ENCODE results near the gene BARHL1. TPM values are rescaled to one million over a fixed set of nuclear protein-coding genes. Genes with fewer than 3 reads are reported as not detected.

Gene BARHL1
- total and polyA plus RNA-seq, 2 donors (not counting 3 experiments of a cell fraction or from before 2014, with no cell fraction given): not detected

- peaks cover 0 to 7% of the 10 kb centered on the region in 2 experiments for H3K36me3 ChIP-seq (ENCODE audit: control insufficient read depth in 2 of 2, extremely low read depth in 1 of 2, insufficient read depth in 2 of 2, low read length in 2 of 2)
- H3K79me2 ChIP-seq (ENCODE audit: control insufficient read depth, insufficient read depth, low read length): no peaks in the 10 kb centered on the region
- dilution Hi-C loops (cut with MboI; ENCODE audit: extremely low pct_ligation_motif_present, low sequenced_read_pairs): no loop called here
- H3K27me3 ChIP-seq (ENCODE audit: control insufficient read depth in 2 of 2, insufficient read depth in 2 of 2, low read length in 2 of 2): peaks cover 11 to 12% of the 10 kb centered on the region in 2 experiments
- H3K4me3 ChIP-seq (replicated peaks in 1 of 3; ENCODE audit: insufficient read depth in 1 of 3, low read depth in 1 of 3, low read length in 3 of 3): no peak overlapping the region
- H2AFZ ChIP-seq (ENCODE audit: low read depth, low read length): no peak overlapping the region
- DNase-seq (ENCODE audit: low read depth, low spot score) (no peak), FAIRE-seq (no peak)
- no peaks in the 10 kb centered on the region for H3K4me1 ChIP-seq (ENCODE audit: control insufficient read depth, extremely low read depth, insufficient read depth, low read length)
- intact Hi-C loops (cut with micrococcal nuclease): no loop called here
- H4K20me1 ChIP-seq (replicated peaks; ENCODE audit: control insufficient read depth, extremely low read depth, insufficient read depth, low read length): no peaks in the 10 kb centered on the region
- no peak for TF ChIP-seq POLR2AphosphoS5 (IDR thresholded peaks at IDR 0.05; ENCODE audit: insufficient read depth, low read depth, low read length)
- TF ChIP-seq GATA2 (IDR thresholded peaks at IDR 0.05; ENCODE audit: insufficient read depth, insufficient read length, low read depth, low read length): no peak
- TF ChIP-seq FOS (IDR thresholded peaks at IDR 0.05; ENCODE audit: borderline replicate concordance, insufficient read depth, low read length): no peak
- no peak for TF ChIP-seq MAX (IDR thresholded peaks at IDR 0.05; ENCODE audit: insufficient read depth, insufficient read length)
- no peak for TF ChIP-seq JUN (IDR thresholded peaks at IDR 0.05; ENCODE audit: borderline replicate concordance, insufficient read depth, insufficient read length, low read depth)
- TF ChIP-seq POLR2A (IDR thresholded peaks at IDR 0.05; ENCODE audit: low read depth, low read length): no peak
- no peak for TF ChIP-seq MYC (IDR thresholded peaks at IDR 0.05; ENCODE audit: low read depth, low read length)
- TF ChIP-seq EZH2 (IDR thresholded peaks at IDR 0.05; ENCODE audit: borderline replicate concordance, low read depth, low read length, severe bottlenecking): no peak
- TF ChIP-seq CTCF (IDR thresholded peaks at IDR 0.05; ENCODE audit: extremely low read depth in 1 of 2, insufficient read depth in 1 of 2, low read depth in 1 of 2, low read length in 2 of 2): no peak
- no TSS peak for BruUV-seq (replicated peaks)
- no peaks in the 10 kb centered on the region for H3K9me3 ChIP-seq (replicated peaks; ENCODE audit: control insufficient read depth, insufficient read depth, low read length)
- ChIA-PET POLR2A (no interaction called here), CTCF (no interaction called here)
- no peaks in the 10 kb centered on the region for H3K9me1 ChIP-seq (replicated peaks; ENCODE audit: control insufficient read depth, extremely low read depth, insufficient read depth, low read length)
- no peak overlapping the region for H3K27ac ChIP-seq (ENCODE audit: insufficient read depth, low read depth, low read length)
- H3K9ac ChIP-seq (replicated peaks; ENCODE audit: extremely low read depth, insufficient read depth, low read length): no peak overlapping the region
- H3K4me2 ChIP-seq (ENCODE audit: insufficient read depth, low read length): no peak overlapping the region
Measured at GRCh38 chr9:132596200-132596599, 13.8 kb downstream of the BARHL1 start.

Data from endothelial cell of umbilical vein (primary cell).